ENCODE measurements around the gene ZDHHC11B. TPM values are rescaled to one million over a fixed set of nuclear protein-coding genes. Genes with fewer than 3 reads are reported as not detected.
"Not testable (repeated sequence)": the region's sequence is repeated elsewhere in the genome, so short reads cannot be mapped to it uniquely, and the experiment has no call there.

ZDHHC11B gene
- total RNA-seq, 1 experiment from 2014 or later = 1.4 TPM

DNA sequence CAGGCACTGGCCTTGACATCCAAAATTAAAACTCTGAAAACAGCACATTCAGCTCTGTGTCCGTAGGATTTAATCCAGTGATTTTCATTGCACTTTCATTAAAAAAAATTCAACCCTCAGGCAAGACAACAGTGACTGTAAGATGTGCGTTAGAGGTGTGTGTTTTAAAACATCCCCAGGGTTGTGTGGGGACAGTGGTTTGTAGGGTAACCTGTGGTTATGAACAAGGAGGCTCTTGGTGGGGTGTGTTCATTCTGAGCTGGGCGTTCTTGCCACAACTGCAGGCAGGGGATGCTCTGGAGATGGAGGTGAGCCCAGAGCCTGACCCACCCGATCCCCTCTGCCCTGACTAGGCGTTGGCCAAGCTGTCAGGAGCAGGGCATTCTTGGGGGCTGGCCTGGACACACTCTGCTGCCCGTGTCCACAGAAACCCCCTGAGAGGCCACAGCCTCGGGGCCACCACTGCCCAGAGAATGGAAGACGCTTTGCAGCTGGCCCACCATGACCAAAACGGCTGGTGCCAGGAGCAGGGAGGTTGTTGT, 37.2 kb downstream of the ZDHHC11B start:
- H2BK20ac ChIP-seq (ENCODE audit: low read depth, low read length, poor library complexity, severe bottlenecking); H4K91ac ChIP-seq (ENCODE audit: insufficient read length, low read depth, low read length); DNase-seq; H3K9me3 ChIP-seq (ENCODE audit: control insufficient read depth, low read depth, low read length); H2BK5ac ChIP-seq (ENCODE audit: insufficient read length, low read length); H4K20me1 ChIP-seq (ENCODE audit: control insufficient read depth, insufficient read depth, insufficient read length); H4K8ac ChIP-seq (replicated peaks; ENCODE audit: insufficient read length, low read depth, low read length); H3K56ac ChIP-seq (ENCODE audit: insufficient read length, low read depth, low read length); H4K5ac ChIP-seq (ENCODE audit: insufficient read length, low read depth, low read length); H3K9me3 Mint-ChIP-seq; H2AK5ac ChIP-seq (ENCODE audit: insufficient read length, low read length); H3K23me2 ChIP-seq (ENCODE audit: insufficient read length, low read depth, low read length, poor library complexity, severe bottlenecking); H3K4ac ChIP-seq (ENCODE audit: low read depth, low read length); H2BK120ac ChIP-seq (ENCODE audit: low read depth, low read length, poor library complexity, severe bottlenecking); H3K4me1 Mint-ChIP-seq; H3K4me3 Mint-ChIP-seq; H3K18ac ChIP-seq (ENCODE audit: insufficient read length, low read depth, low read length); H2BK15ac ChIP-seq (ENCODE audit: low read depth, low read length); H2BK12ac ChIP-seq (ENCODE audit: insufficient read length, low read depth, low read length); H2AFZ ChIP-seq (ENCODE audit: low read length); H3K79me2 ChIP-seq (ENCODE audit: insufficient read depth, low read length); H3K27ac ChIP-seq (ENCODE audit: insufficient read length, low read depth, low read length); H3K79me1 ChIP-seq (ENCODE audit: insufficient read depth, low read depth, low read length, poor library complexity, severe bottlenecking); H3K14ac ChIP-seq (ENCODE audit: insufficient read depth, low read length); H3K27me3 ChIP-seq (ENCODE audit: insufficient read depth, low read length); H3K9ac ChIP-seq (ENCODE audit: extremely low read depth, insufficient read length, low read length); H3K36me3 Mint-ChIP-seq (ENCODE audit: insufficient read depth in 1 of 3, low read depth in 3 of 3); H3K4me1 ChIP-seq (ENCODE audit: insufficient read depth, low read length); H3K23ac ChIP-seq (ENCODE audit: insufficient read length, low read depth, low read length); H3K27ac Mint-ChIP-seq; H3K27me3 Mint-ChIP-seq (ENCODE audit: low read depth); H3T11ph ChIP-seq (ENCODE audit: low read length); H3K4me2 ChIP-seq (ENCODE audit: insufficient read depth, insufficient read length, low read length): not testable (repeated sequence)
- WGBS (ENCODE audit: extremely low coverage, insufficient read length, low lambda C conversion rate) = no CpG with 5 or more reads among the region's 9 CpGs
